HG02571 (cell line): ENCODE data around the gene SLC6A6.

Source experiments
- ATAC-seq: cut with Tn5 transposase; IDR thresholded peaks from one replicate; pipeline ENCODE4 v1.9.1; 2021; ENCODE audit warnings: mild to moderate bottlenecking, moderate library complexity; ENCODE audit not compliant: unreplicated experiment

Gene SLC6A6

DNA sequence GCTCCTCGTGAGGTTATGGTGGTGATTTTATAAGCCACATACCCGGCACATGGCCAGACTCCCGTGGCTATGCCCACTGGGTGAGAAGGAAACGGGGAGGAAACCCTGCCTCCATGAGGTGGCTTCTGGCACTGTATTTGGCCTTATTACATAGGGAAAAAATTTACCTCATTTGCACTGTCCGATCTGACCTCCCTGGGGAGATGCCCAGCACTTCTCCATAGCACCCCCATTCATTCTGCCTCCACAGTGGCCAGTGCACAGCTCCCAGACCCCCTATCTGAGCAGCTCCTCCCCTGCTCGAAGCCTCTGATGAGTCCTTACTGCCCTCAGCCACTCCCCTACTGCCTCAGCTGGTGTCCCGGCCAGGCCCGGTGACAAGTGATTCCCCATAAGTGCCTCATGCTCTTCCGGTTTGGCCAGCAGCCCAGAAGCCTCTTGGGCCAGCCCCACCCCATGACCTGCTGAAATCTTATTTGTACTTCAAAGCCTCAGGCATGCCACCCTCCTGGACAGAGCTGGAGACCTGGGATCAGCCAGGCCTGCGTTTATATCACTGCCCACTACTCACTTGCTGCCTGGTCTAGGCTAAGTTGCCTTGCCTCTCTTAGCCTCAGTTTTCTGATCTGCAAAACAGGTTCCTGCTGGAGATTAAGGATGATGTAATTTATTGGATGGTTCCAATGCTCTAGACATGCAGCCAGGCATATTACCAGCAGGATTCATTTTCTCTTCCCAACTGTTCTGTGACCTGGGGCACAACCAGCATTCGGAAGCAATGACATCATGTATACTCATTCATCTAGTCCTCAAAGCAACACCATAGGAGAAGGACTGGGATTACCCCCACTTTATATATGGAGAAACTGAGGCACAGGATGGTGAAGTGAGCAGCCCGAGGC is 30.6 kb upstream of the SLC6A6 start:
- no peak for ATAC-seq

DNA sequence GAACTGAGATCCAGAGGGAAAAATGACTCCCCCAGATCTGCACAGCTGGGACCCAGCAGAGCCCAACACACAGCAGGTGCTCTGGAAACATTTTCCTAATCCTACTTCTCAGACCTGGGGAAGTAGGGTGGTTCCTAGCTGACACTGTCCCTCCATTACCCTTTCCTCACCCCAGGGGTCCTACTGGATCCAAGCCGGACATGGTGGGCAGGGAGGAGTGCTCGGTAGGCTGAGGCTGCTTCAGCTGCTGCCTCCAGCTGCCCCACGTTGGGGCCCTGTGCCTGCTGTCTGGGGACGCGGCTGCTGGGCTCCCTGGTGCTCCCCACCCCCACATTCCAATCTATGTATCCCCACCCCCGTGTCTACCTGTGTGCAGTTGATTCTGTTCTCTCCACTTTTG is 29.8 kb upstream of the SLC6A6 start:
- ATAC-seq = no peak

DNA sequence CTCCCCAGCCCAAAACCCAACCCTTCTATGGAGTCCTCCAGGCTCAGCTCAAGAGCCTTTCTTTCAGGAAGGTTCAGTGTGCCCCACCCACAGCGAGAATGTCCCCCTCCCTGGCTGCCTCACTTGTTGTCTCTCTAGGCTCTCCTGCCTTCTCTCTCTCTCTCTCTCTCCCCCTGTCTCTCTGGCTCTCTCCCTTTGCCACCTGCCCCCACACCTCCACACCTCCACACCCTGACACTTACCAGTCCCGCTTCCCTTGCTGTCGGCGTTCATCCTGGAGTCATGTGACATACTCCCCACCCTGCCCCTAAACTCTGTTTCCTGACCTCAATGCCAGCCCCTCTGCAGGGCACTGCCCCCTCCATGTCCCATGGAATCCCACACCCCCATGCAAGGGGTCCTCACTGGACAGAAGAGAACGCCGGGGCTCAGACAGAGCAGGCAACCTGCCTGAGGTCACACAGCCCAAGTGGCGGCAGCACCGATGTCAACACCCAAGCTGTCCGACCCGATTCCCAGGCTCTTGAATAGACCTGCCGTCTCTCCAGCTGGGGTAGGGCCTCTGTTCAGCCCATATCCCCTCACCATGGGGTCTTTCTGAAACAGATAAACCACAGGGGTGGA is 28.5 kb upstream of the SLC6A6 start:
- ATAC-seq = no peak

DNA sequence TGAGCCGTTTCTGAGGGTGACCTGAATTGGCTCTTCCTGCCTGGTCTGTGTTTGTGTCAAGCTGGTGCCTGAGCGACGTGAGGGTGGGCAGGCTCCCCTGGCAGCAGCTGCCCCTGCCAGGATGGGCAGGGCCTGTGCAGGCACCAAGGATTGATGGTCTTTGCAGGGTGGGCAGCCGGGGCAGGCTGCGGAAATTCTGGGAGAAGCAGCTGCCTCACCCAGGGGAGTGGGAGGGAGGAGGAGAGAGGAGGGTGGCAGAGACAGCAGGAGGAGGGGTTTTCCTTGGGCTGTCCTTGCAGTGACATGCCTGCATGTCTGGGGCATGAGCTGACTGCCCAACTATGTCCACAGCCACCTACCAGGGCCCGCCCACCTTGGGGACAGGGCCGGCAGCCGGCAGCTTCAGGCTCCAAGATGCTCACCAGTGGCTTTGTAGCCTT is 27.9 kb upstream of the SLC6A6 start:
- no peak for ATAC-seq

DNA sequence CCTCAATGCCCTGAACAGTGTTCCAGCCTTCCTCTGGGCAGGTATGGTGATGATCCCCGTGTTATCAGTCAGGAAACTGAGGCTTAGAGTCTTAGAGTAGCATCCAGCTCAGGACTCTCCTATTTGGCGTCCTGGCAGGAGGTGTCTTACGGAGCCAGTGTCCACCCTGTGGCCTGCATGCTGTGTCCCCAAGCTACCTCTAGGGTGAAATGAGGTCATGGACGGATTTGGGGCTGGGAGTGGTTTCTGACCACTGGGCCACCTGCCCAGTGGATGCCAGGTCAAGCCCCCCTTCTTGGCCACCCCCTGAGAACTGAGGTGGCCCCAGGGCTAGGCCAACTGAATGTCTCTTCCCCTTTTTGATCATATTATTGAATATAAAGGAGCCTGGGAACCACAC is 27.2 kb upstream of the SLC6A6 start:
- ATAC-seq = no peak

DNA sequence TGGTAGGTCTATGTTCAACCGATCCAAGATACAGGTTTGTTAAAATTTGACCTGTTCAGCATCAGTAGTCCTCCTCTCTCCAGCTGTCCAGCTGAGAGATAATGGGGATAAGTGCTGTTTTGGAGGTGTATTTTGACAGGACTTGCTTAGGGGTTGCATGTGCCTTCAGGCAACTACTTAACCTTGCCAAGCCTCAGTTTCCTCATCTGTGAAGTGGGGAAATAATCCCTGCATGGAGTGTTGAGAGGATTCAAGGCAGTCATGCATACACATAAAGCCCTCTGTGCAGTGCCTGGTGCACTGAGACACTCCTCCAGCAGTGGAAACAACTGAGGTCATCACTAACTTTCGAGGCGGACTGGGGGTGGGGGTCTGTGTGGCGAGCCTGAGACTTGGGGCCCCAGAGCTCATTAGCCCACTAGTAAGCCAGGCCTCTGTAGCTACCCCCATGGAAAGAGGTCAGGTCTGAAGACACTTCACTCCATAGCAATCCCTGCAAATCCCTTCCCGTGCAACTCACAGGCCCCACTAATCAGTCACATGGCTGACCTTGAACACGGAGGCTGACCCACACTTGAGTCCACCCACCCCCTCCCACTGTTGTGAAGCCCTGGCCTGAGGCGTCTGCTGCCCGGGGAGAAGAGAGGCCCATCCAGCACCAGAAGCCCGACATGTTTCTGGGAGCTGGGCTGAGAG is 25.9 kb upstream of the SLC6A6 start:
- ATAC-seq = no peak

DNA sequence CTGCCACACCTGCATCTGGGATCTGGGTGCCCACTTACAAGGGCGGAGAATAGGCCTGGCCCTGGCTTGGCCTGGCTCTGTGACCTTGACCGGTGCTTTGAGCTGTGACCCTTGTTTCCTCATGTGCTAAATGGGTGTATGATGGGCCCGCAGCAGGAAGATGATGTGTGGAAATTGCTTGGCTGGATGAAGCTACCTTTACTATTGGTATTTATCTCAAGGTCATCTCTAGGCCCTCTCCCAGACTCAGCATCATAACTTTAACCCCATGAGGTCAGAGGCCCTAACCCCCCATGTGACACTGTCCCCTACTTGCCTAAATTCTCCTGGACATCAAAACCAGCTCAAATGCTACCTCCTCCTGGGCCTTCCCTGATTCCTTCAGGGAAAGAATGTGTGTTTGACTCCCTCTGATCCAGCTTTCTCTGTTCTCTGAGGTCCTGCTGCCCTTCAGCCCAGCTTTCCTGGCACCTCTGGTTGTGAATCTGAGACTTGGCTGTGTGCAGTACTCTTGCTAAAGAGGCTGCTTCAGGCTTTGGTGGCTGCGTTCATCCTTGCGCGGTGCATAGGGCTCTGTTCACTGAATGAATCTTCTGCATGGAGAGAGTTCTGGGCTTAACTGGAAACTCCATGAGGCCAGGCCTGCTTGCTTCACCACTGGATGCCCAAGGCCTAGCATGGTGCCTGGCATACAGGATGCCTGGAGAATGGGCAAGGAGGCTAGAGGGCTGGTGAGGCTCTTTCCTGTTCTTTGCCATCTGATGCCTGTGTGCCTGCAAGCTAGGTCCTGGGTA is 25.2 kb upstream of the SLC6A6 start:
- no peak for ATAC-seq

DNA sequence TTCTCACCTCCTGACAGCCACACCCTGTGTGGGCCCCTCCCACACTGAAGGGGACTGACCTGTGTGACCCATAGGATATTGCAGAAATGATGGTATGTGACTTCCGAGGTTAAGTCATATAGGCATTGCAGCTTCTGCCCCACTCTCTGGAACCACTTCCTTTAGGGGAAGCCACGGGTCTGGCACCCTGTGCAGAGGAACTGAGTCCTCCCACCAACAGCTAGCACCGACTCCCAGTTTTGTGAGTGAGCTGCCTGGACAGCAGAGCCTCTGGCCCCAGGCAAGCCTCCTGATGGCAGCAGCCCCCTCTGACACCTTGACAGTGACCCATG is 24.6 kb upstream of the SLC6A6 start:
- ATAC-seq = no peak

DNA sequence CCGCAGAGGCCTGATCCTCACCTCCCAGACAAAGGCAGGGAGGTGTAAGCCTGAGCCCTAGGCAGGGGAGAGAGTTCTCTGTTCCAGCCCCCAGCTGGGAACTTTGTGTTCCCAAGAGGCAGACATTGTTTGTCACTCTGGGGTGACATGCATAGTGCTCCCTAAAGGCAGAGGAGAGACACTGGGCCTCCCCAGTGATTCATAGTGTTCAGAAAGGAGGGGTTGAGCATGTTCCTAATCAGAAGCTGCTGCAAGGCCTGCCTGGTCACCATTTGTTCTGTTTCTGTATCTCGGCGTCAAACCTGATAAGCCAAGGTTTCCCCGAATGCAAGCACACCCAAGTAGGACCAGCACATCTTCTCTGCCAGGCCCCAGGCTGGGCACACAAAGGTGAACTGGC is 24.0 kb upstream of the SLC6A6 start:
- no peak for ATAC-seq

DNA sequence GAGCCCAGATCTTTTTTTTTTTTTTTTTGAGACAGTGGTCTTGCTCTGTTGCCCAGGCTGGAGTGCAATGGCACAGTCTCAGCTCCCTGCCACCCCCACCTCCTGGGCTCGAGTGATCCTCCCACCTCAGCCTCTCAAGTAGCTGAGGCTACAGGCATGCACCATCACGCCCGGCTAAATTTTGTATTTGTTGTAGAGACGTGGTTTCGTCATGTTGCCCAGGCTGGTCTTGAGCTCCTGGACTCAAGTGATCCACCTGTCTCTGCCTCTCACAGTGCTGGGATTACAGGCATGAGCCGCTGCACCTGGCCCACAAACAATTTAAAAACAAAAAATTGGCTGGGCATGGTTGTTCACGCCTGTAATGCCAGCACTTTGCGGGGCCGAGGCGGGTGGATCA is 22.6 kb upstream of the SLC6A6 start:
- no peak for ATAC-seq

DNA sequence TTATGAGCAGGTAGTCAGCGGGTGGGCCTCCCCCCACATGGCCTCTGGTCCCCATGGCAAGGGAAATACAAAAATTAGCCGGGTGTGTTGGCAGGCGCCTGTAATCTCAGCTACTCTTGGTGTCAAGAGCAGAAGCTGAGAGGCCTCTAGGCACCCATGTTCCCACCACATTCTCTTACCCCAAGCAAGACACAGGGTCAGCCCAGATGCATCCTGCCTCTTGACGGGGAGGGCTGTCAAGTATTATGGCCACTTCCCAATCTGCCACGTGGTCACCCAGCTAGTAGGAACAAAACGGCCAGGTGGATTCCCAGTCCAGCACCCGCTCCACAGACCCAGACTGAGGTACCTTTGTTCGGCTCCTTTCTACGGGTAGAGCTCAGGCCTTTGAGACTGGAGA is 16.2 kb upstream of the SLC6A6 start:
- ATAC-seq = no peak

DNA sequence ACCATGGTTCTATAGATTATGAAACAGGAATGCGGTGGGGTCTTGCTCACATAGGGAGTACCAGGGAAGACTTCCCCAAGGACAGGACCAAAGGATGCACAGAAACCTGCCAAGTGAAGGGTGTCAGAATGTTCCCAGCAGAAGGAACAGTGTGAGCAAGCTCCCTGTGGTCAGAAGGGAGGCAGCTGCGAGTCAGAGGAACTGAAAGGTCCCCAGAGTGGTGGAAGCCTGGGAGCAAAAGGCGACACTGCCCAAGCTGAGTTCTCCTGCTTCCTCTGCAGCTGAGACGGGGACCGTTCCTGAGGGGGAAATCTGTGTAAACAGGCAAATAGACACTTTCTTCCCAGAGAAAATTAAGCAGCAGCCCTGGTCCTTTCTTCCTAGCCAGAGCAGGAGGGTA is 14.2 kb upstream of the SLC6A6 start:
- ATAC-seq = no peak

DNA sequence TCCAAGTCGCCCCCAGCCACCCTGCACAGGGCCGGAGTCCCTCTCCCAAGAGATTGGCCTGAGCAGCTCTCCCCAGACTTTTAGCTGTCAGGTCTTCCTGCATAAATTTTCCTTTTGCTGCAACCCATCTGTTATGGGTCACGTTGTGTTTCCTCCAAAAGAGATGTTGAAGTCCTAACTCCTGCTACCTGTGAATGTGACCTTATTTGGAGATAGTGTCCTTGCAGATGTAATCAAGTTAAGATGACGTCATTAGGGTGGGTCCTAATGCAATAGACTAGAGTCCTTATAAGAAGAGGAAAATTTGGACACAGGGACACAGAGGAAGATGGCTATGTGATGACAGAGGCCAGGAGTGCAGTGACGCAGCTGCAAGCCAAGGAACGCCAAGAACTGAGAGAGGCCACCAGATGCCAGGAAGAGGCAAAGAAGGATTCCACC is 13.2 kb upstream of the SLC6A6 start:
- ATAC-seq = no peak

DNA sequence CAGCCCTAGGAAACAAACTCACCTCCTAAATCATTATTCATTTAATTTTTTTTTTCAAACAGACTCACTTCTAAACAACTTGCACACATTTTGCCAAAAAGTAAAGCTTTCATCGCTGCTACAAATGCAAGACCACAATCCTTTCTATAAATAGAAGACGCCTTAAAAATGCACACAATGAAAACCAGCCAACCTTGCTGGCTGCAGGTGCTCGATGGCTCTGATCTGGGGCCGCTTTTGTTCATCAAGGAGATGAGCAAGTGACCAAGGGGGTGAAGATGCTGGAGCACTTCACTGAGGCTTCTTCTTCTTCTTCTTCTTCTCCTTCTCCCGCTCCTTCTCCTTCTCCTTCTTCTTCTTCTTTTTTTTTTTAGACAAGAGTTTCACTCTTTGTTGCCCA is 12.7 kb upstream of the SLC6A6 start:
- no peak for ATAC-seq

DNA sequence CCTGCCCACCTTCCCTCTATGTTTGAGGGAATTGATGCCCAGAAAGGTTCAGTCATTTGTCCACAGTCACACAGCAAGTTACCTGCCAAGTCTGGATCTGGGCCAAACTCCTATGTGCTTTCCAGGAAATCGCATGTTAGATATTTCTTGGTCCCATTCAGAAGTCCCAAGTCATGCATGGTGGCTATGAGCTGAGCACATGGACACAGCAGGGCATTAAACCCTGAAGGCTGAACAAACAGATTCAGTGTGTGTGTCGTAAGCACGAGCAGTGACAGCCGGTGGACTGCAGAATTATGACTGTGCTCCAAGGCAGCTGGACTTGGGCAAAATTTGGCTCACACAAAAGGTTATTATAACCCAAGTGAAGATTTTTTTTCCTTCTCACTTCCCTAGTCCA is 11.4 kb upstream of the SLC6A6 start:
- ATAC-seq = no peak

DNA sequence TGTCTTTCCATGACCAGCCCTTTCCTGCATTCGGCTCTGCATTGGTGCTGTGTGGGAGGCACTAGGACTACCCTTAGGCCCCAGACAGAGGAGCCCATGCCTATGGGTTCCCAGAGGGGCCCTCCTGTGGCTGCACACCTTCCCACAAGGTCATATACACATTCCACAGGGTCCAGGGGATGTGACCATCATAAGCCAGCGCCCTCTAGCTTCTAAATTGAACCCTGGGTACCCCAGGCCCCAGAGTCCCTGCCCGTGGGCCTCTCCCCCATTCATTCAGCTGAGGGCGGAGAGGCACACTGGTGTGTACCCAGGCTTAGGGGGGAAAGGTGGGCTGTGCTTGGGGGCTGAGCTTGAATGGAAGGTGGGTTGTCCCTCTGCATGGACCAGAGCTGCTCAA is 10.2 kb upstream of the SLC6A6 start:
- ATAC-seq = no peak

DNA sequence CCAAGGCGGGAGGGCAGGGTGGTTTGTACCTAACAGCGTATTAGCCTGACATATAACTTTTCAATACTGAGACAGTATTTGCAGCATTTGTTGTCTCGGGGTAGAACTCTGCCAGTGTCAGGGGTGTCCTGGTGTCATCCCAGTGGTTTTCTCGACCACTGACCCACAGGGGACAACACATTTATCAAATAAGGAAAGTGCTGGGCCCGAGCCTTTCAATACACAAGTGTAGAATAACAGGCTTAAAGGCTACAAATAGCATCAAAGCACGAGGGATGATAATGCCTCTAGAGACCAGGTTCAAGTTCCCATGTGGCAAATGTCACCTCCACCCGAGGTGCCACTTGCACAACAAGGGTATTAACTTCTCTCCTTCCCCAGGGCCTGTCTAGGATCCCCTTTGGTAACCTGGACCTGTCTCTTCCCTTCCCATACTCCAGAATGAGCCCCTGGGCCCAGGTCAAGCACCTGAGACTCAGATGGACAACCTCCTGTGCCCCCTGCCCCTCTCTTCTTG is 9.5 kb upstream of the SLC6A6 start:
- ATAC-seq = no peak

DNA sequence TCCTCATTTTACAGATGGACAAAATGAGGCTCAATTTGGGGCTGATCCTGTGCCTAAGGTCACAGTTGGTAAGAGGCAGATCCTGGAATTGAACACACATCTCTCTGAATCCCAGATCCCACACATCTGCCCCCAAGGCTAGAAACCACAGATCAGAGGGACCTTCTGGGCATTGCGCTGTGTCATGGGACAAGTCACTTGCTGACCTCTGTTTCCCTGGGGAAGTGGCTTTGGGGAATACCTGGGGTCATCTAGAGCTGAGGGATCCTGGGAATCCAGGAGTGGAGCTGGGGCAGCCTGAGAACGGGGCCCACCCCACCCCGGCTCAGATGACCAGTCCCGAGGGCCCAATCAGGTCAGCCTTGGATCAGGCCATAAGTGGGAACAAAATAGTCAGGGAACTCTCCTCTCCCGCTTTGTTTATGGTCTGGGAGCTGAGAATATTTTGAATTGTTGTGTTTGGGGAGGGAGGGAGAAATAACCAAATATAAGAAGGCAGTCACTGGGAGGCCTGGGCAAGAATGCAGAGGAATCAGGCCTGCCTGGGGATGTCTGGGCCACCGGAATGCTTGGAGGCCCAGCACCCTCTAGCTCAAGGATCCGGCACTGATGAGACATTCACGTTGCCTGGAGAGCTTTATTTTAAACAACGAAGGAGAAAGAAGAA is 8.8 kb upstream of the SLC6A6 start:
- ATAC-seq = no peak

DNA sequence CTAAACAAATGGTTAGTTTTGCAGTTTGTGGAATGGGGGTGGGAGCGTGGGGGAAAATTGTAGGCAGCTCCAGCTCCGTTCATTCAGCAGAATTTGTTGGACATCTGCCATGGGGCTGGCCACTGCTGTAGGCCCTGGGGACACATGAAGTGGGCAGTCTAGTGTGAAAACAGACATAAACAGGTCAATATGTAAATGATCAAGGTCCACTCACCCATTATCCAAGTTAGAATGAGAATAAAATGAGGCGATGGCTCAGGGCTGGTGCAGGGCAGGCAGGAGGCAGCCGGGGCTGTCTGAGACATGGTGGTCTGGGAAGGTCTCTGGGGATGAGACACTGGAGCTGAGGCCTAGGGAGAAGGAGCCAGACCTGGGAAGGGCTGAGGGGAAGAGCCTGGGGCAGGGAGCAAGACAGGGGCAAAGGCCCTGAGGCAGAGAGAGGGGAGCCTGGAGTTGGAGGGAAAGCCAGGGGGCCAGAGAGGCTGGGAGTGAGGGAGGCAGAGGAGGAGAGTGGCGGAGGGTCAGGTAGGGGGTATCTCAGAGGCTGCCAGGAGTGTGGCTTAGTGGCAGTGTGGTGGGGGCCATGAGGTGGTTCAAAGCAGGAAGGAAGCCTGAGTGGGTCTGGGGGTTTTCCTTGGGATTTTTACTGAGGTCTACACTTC is 6.2 kb upstream of the SLC6A6 start:
- no peak for ATAC-seq

DNA sequence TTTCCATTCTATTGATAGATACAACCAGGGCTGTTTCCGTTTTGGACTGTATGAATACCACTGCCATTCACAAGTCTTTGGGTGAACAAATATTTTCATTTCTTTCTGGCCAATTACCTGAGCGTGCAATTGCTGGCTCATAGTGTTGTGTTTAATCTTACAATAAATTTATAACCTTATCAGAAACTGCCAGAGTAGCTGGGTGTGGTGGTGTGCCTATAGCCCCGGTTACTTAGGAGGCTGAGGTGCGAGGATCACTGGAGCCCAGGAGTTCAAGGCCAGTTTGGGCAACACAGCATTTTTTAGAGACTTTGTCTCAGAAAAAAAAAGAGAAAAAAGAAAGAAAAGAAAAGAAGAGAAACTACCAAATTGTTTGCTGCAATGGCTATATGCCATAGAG is 5.4 kb upstream of the SLC6A6 start:
- no peak for ATAC-seq
